HCT116 (cell line): ENCODE measurements around the gene PDCD6IP. TPM values are rescaled to one million over a fixed set of nuclear protein-coding genes. Genes with fewer than 3 reads are reported as not detected.
"Not testable (repeated sequence)": the region's sequence is repeated elsewhere in the genome, so short reads cannot be mapped to it uniquely, and the experiment has no call there.

Experiments used
- ATAC-seq: fragments of 200-7000 bp; cut with Tn5 transposase; 2 replicates; pipeline ENCODE4 v1.9.1; 2020; ENCODE audit warnings: mild to moderate bottlenecking, moderate library complexity
- BruUV-seq: library from RNA; stranded (reverse); fragments of 400-500 nt; replicated peaks from 2 replicates; lab custom pipeline; 2021; lab: Mats Ljungman, UMichigan
- CTCF ChIA-PET: fragments of 300-600 bp; sonication (Branson Sonifier 250); formaldehyde crosslinking; loops from one replicate; lab custom pipeline; 2021; ENCODE audit warnings: antibody characterized with exemption; lab: Charles Lee
- POLR2A ChIA-PET: fragments of 300-600, 350-600 bp; sonication (Branson Sonifier 250); formaldehyde crosslinking; loops from one replicate; lab custom pipeline; 2021; ENCODE audit warnings: antibody characterized with exemption; lab: Charles Lee
- RAD21 ChIA-PET, 2 experiments: fragments of 300-600 bp; sonication (Branson Sonifier 250); formaldehyde crosslinking; loops; one replicate each; lab custom pipeline; 2023; ENCODE audit warnings: low total read pairs in 2 of 2; ENCODE audit not compliant: uncharacterized antibody in 2 of 2, unreplicated experiment in 2 of 2, low non-redundant PET in 1 of 2; lab: Charles Lee
- DNase-seq: peaks from one replicate; pipeline ENCODE4 v3.0.0-alpha.2; 2010; ENCODE audit warnings: low read depth, low spot score
- H2AFZ ChIP-seq: fragments of 200-600 bp; shearing (Covaris generic), sonication (generic); 2 replicates; pipeline ENCODE4 v1.6.1; 2017; ENCODE audit warnings: low read depth, mixed run types, mixed read lengths, antibody characterized with exemption, low read length; ENCODE audit not compliant: poor library complexity, severe bottlenecking
- H3K27ac ChIP-seq: 2 replicates; pipeline ENCODE4 v1.5.1; 2012; ENCODE audit warnings: low read depth, low read length
- H3K27me3 ChIP-seq: fragments of 200-600 bp; sonication (generic); 2 replicates; pipeline ENCODE4 v1.6.1; 2016; ENCODE audit warnings: mixed run types, low read length, mixed read lengths; ENCODE audit not compliant: insufficient read depth
- H3K36me3 ChIP-seq, 2 experiments: fragments of 200-500 bp in 1 of 2; fragments of 200-600 bp in 1 of 2; sonication (Bioruptor generic) in 1 of 2; sonication (generic) in 1 of 2; 2 replicates each; pipeline versions ENCODE4 v1.5.1 to v1.6.1; 2014 to 2016; ENCODE audit warnings: low read length in 2 of 2, inconsistent platforms in 1 of 2, mixed read lengths in 1 of 2, mixed run types in 1 of 2; ENCODE audit not compliant: insufficient read depth in 2 of 2, control insufficient read depth in 1 of 2
- H3K4me1 ChIP-seq, 2 experiments: fragments of 200-600 bp in 1 of 2; sonication (generic) in 1 of 2; 2 replicates each; pipeline versions ENCODE4 v1.5.1 to v1.6.1; 2012 to 2017; ENCODE audit warnings: low read length in 2 of 2, inconsistent platforms in 1 of 2, mild to moderate bottlenecking in 1 of 2, mixed read lengths in 1 of 2, mixed run types in 1 of 2, moderate library complexity in 1 of 2; ENCODE audit not compliant: insufficient read depth in 2 of 2, control insufficient read depth in 1 of 2
- H3K4me2 ChIP-seq: fragments of 200-600 bp; sonication (generic); 2 replicates; pipeline ENCODE4 v1.6.1; 2017; ENCODE audit warnings: mixed run types, low read length, mixed read lengths
- H3K4me3 ChIP-seq, 2 experiments: fragments of 200-600 bp in 1 of 2; sonication (generic) in 1 of 2; replicated peaks in 1 of 2; 2 replicates each; pipeline ENCODE4 v1.5.1; 2011 to 2016; ENCODE audit warnings: low read length in 2 of 2, control low read depth in 1 of 2, low read depth in 1 of 2, mild to moderate bottlenecking in 1 of 2, mixed read lengths in 1 of 2, mixed run types in 1 of 2
- H3K79me2 ChIP-seq: fragments of 200-600 bp; sonication (generic); 2 replicates; pipeline ENCODE4 v1.6.1; 2017; ENCODE audit warnings: mild to moderate bottlenecking, mixed run types, low read length, moderate library complexity, mixed read lengths; ENCODE audit not compliant: insufficient read depth
- H3K9ac ChIP-seq: fragments of 200-600 bp; sonication (generic); 2 replicates; pipeline ENCODE4 v1.6.1; 2016; ENCODE audit warnings: low read length, mixed read lengths
- H3K9me2 ChIP-seq: fragments of 200-600 bp; sonication (generic), shearing (Covaris generic); 2 replicates; pipeline ENCODE4 v1.6.1; 2017; ENCODE audit warnings: mixed run types, mild to moderate bottlenecking, moderate library complexity; ENCODE audit not compliant: insufficient read depth
- H3K9me3 ChIP-seq, 2 experiments: fragments of 200-500 bp in 1 of 2; fragments of 200-600 bp in 1 of 2; sonication (Bioruptor generic) in 1 of 2; sonication (generic) in 1 of 2; 2 replicates each; pipeline ENCODE4 v1.6.1; 2014 to 2017; ENCODE audit warnings: low read length in 2 of 2, mixed read lengths in 2 of 2, inconsistent platforms in 1 of 2, low read depth in 1 of 2, mild to moderate bottlenecking in 1 of 2, mixed run types in 1 of 2, moderate library complexity in 1 of 2; ENCODE audit not compliant: control insufficient read depth in 1 of 2, insufficient read depth in 1 of 2
- H4K20me1 ChIP-seq: fragments of 200-600 bp; sonication (generic), shearing (Covaris generic); 2 replicates; pipeline ENCODE4 v1.6.1; 2017; ENCODE audit warnings: mixed run types, mild to moderate bottlenecking, moderate library complexity; ENCODE audit not compliant: insufficient read depth
- CEBPB ChIP-seq: IDR thresholded peaks from 2 replicates; pipeline ENCODE4 v1.6.1; 2012; ENCODE audit warnings: low read depth
- EGR1 ChIP-seq: IDR thresholded peaks from 2 replicates; pipeline ENCODE4 v1.6.1; 2012; ENCODE audit warnings: low read depth
- EZH2 ChIP-seq: fragments of 200-600 bp; sonication (generic); IDR thresholded peaks from 2 replicates; pipeline ENCODE4 v1.6.1; 2017; ENCODE audit warnings: antibody characterized with exemption, mixed run types
- EZH2phosphoT487 ChIP-seq: fragments of 200-600 bp; IDR thresholded peaks from 2 replicates; pipeline ENCODE4 v1.6.1; 2018; ENCODE audit warnings: antibody characterized with exemption, borderline replicate concordance
- JUND ChIP-seq: IDR thresholded peaks from 2 replicates; pipeline ENCODE4 v1.6.1; 2012
- POLR2A ChIP-seq: IDR thresholded peaks from 2 replicates; pipeline ENCODE4 v1.7.0; 2011; ENCODE audit warnings: borderline replicate concordance; ENCODE audit not compliant: insufficient read depth, insufficient read length; ENCODE audit errors: extremely low read depth
- RAD21 ChIP-seq: IDR thresholded peaks from 2 replicates; pipeline ENCODE4 v1.6.1; 2012; ENCODE audit warnings: low read depth, mild to moderate bottlenecking
- SIN3A ChIP-seq: IDR thresholded peaks from 2 replicates; pipeline ENCODE4 v1.6.1; 2012; ENCODE audit warnings: low read depth
- SRF ChIP-seq: IDR thresholded peaks from 2 replicates; pipeline ENCODE4 v1.6.1; 2012; ENCODE audit warnings: low read depth
- ZNF274 ChIP-seq: fragments of 200-500 bp; sonication (Bioruptor generic); IDR thresholded peaks from 2 replicates; pipeline ENCODE4 v1.6.1; 2014; ENCODE audit warnings: mild to moderate bottlenecking, low read depth, low read length, inconsistent platforms
- intact Hi-C: fragments of 100-400 bp; cut with micrococcal nuclease; formaldehyde crosslinking; loops from 2 replicates; pipeline ENCODE4 v1.10.0; 2022
- total RNA-seq: library from RNA; stranded (reverse); gene quantifications from one replicate; pipeline ENCODE4 v1.2.1, GENCODE V29; 2021; ENCODE audit not compliant: unreplicated experiment
- TF ChIP-seq, protein P1 (sequence below), 3 experiments: fragments of 200-600 bp in 1 of 3; sonication (generic) in 1 of 3; IDR thresholded peaks in 2 of 3; conservative IDR thresholded peaks in 1 of 3; 2 replicates each; pipeline ENCODE4 v1.5.1; 2012 to 2017; ENCODE audit warnings: low read depth in 2 of 3, low read length in 2 of 3, antibody characterized with exemption in 1 of 3, borderline replicate concordance in 1 of 3, control low read depth in 1 of 3, mild to moderate bottlenecking in 1 of 3, mixed read lengths in 1 of 3, mixed run types in 1 of 3, moderate library complexity in 1 of 3; ENCODE audit not compliant: insufficient read depth in 1 of 3

PDCD6IP gene
- total RNA-seq, 1 experiment from 2014 or later = 241 TPM

- Histone ChIP-seq H3K79me2 (no peaks in the 10 kb centered on the region), H3K4me1 (no peaks in the 10 kb centered on the region), H2AFZ (no peak overlapping the region), H3K27ac (no peak overlapping the region), H4K20me1 (no peaks in the 10 kb centered on the region), H3K9ac (no peak overlapping the region), H3K9me2 (no peaks in the 10 kb centered on the region), H3K36me3 (no peaks in the 10 kb centered on the region), H3K4me3 (no peak overlapping the region), H3K9me3 (peaks cover 3 to 10% of the 10 kb centered on the region in 2 experiments; a peak in 2 of 4 replicates), H3K27me3 (no peaks in the 10 kb centered on the region), H3K4me2 (no peak overlapping the region)
- BruUV-seq = no TSS peak
- DNase-seq (no peak), ATAC-seq (no peak)
- ChIA-PET RAD21 (no interaction called here), POLR2A (no interaction called here), CTCF (no interaction called here)
- intact Hi-C loops = no loop called here
- no peak for TF ChIP-seq JUND
These were observed 47.1 kb upstream of the PDCD6IP start for GRCh38 chr3:33751336-33751735.

- intact Hi-C loops, DNase-seq, H3K4me1 ChIP-seq, H2AFZ ChIP-seq, H3K27ac ChIP-seq, ATAC-seq, BruUV-seq, H3K4me2 ChIP-seq, H3K4me3 ChIP-seq, H3K27me3 ChIP-seq, POLR2A ChIA-PET, H3K36me3 ChIP-seq, CTCF ChIA-PET, H3K9me2 ChIP-seq, H3K9ac ChIP-seq, RAD21 ChIA-PET, H4K20me1 ChIP-seq, H3K79me2 ChIP-seq: not testable (repeated sequence)
- H3K9me3 ChIP-seq = peaks cover 3 to 10% of the 10 kb centered on the region in 2 experiments; a peak in 2 of 4 replicates
These were observed 44.0 kb upstream of the PDCD6IP start for GRCh38 chr3:33754391-33754790.

DNA sequence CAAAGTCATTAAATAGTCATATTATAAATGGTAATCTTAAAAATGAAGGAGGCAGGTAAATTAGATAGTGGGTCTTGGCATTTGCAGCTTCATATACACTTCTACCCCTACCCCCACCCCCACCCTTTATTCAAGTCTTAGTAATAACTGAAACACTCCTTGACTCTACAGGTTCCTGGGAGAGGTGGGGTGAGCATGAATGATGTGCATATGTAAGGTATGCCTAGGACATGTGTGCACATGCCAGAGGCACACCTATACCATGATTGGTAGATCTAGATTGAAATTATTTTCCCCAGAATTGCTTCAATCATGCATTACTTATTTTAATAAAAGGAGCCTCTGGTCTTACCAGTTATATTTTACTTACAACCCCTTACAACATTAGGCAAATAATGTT lies 40.1 kb upstream of the PDCD6IP start:
- BruUV-seq = no TSS peak

More for the DNA sequence above, 40.1 kb upstream of the PDCD6IP start:
- H3K9me3 ChIP-seq = peaks cover 3 to 10% of the 10 kb centered on the region in 2 experiments; a peak in 2 of 4 replicates
- DNase-seq (no peak), ATAC-seq (no peak)
- H3K9me2 ChIP-seq = no peaks in the 10 kb centered on the region
- no peaks in the 10 kb centered on the region for H3K36me3 ChIP-seq
- H3K4me3 ChIP-seq = no peak overlapping the region
- H3K9ac ChIP-seq = no peak overlapping the region
- H3K27me3 ChIP-seq = no peaks in the 10 kb centered on the region
- H3K27ac ChIP-seq = no peak overlapping the region
- intact Hi-C loops = no loop called here
- H4K20me1 ChIP-seq = no peaks in the 10 kb centered on the region
- no peaks in the 10 kb centered on the region for H3K4me1 ChIP-seq
- CTCF ChIA-PET = no interaction called here
- TF ChIP-seq, protein P1, sequence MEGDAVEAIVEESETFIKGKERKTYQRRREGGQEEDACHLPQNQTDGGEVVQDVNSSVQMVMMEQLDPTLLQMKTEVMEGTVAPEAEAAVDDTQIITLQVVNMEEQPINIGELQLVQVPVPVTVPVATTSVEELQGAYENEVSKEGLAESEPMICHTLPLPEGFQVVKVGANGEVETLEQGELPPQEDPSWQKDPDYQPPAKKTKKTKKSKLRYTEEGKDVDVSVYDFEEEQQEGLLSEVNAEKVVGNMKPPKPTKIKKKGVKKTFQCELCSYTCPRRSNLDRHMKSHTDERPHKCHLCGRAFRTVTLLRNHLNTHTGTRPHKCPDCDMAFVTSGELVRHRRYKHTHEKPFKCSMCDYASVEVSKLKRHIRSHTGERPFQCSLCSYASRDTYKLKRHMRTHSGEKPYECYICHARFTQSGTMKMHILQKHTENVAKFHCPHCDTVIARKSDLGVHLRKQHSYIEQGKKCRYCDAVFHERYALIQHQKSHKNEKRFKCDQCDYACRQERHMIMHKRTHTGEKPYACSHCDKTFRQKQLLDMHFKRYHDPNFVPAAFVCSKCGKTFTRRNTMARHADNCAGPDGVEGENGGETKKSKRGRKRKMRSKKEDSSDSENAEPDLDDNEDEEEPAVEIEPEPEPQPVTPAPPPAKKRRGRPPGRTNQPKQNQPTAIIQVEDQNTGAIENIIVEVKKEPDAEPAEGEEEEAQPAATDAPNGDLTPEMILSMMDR (IDR thresholded peaks at IDR 0.05 in 2 of 3, conservative IDR thresholded peaks at IDR 0.05 in 1 of 3; ENCODE audit: borderline replicate concordance in 1 of 3, insufficient read depth in 1 of 3, low read depth in 2 of 3, low read length in 2 of 3) = no peak
- TF ChIP-seq RAD21 (no peak), CEBPB (no peak), EGR1 (no peak), SRF (no peak), POLR2A (no peak), ZNF274 (no peak), EZH2 (no peak), SIN3A (no peak), EZH2phosphoT487 (no peak)
- TF ChIP-seq, all 23 proteins: peak for 0
- Histone ChIP-seq H2AFZ (no peak overlapping the region), H3K4me2 (no peak overlapping the region), H3K79me2 (no peaks in the 10 kb centered on the region)
- ChIA-PET RAD21 (no interaction called here), POLR2A (no interaction called here)
